Liver (tissue), 9 donors: ENCODE results near the gene KRT28. TPM values are rescaled to one million over a fixed set of nuclear protein-coding genes. Genes with fewer than 3 reads are reported as not detected.

ENCODE experiments used
- DNase-seq: peaks from one replicate; pipeline ENCODE4 v3.0.0-alpha.2; 2017; ENCODE audit warnings: low spot score
- H3K27ac ChIP-seq, 2 donors: one replicate each; pipeline ENCODE4 v1.7.0; 2013; ENCODE audit warnings: inconsistent platforms in 2 of 2, low read length in 2 of 2, control low read depth in 1 of 2, low read depth in 1 of 2, mild to moderate bottlenecking in 1 of 2
- H3K27me3 ChIP-seq, 4 donors: one replicate each; pipeline versions ENCODE4 v1.6.1 to v1.7.0; 2013; ENCODE audit warnings: low read length in 3 of 4, inconsistent platforms in 1 of 4, mild to moderate bottlenecking in 1 of 4, moderate library complexity in 1 of 4; ENCODE audit not compliant: control insufficient read depth in 4 of 4, insufficient read depth in 4 of 4
- H3K36me3 ChIP-seq, 4 donors: one replicate each; pipeline versions ENCODE4 v1.6.1 to v1.7.0; 2013; ENCODE audit warnings: low read length in 3 of 4, mild to moderate bottlenecking in 3 of 4, low read depth in 1 of 4, moderate library complexity in 1 of 4; ENCODE audit not compliant: control insufficient read depth in 4 of 4, insufficient read depth in 3 of 4
- H3K4me1 ChIP-seq, 4 donors: one replicate each; pipeline versions ENCODE4 v1.6.1 to v1.7.0; 2013; ENCODE audit warnings: low read length in 3 of 4, mild to moderate bottlenecking in 3 of 4, moderate library complexity in 1 of 4; ENCODE audit not compliant: control insufficient read depth in 4 of 4, insufficient read depth in 4 of 4
- H3K4me3 ChIP-seq, 3 donors: one replicate each; pipeline versions ENCODE4 v1.6.1 to v1.7.0; 2013; ENCODE audit warnings: low read length in 3 of 3, control low read depth in 1 of 3, low read depth in 1 of 3, mild to moderate bottlenecking in 1 of 3
- H3K9ac ChIP-seq, 2 donors: one replicate each; pipeline ENCODE4 v1.7.0; 2013; ENCODE audit warnings: low read length in 2 of 2, mild to moderate bottlenecking in 2 of 2, moderate library complexity in 2 of 2, control low read depth in 1 of 2, low read depth in 1 of 2
- H3K9me3 ChIP-seq, 4 donors: one replicate each; pipeline versions ENCODE4 v1.6.1 to v1.7.0; 2013; ENCODE audit warnings: low read length in 3 of 4; ENCODE audit not compliant: control insufficient read depth in 4 of 4
- EGR1 ChIP-seq, 2 donors: IDR thresholded peaks; 2 replicates each; pipeline ENCODE4 v1.6.1; 2016 to 2018; ENCODE audit warnings: antibody characterized with exemption in 2 of 2, low read depth in 2 of 2
- FOXA2 ChIP-seq: IDR thresholded peaks from 2 replicates; pipeline ENCODE4 v1.6.1; 2016; ENCODE audit warnings: antibody characterized with exemption
- HNF4A ChIP-seq, 2 donors: conservative IDR thresholded peaks; 2 replicates each; pipeline ENCODE4 v1.6.1; 2016; ENCODE audit warnings: antibody characterized with exemption in 2 of 2, mild to moderate bottlenecking in 2 of 2
- JUND ChIP-seq, 2 donors: IDR thresholded peaks; 2 replicates each; pipeline ENCODE4 v1.6.1; 2016; ENCODE audit warnings: antibody characterized with exemption in 2 of 2
- NR2F2 ChIP-seq: IDR thresholded peaks from 2 replicates; pipeline ENCODE4 v1.6.1; 2016; ENCODE audit warnings: antibody characterized with exemption
- RAD21 ChIP-seq, 2 donors: IDR thresholded peaks; 2 replicates each; pipeline ENCODE4 v1.6.1; 2016; ENCODE audit warnings: antibody characterized with exemption in 2 of 2, mild to moderate bottlenecking in 2 of 2
- RXRA ChIP-seq, 2 donors: IDR thresholded peaks; 2 replicates each; pipeline ENCODE4 v1.6.1; 2017 to 2018; ENCODE audit warnings: antibody characterized with exemption in 2 of 2, mild to moderate bottlenecking in 1 of 2
- TAF1 ChIP-seq: conservative IDR thresholded peaks from 2 replicates; pipeline ENCODE4 v1.6.1; 2016; ENCODE audit warnings: antibody characterized with exemption, mild to moderate bottlenecking
- YY1 ChIP-seq: IDR thresholded peaks from 2 replicates; pipeline ENCODE4 v1.6.1; 2016; ENCODE audit warnings: antibody characterized with exemption, mild to moderate bottlenecking
- WGBS: extraction: QIAGEN DNeasy Blood & Tissue Kit; methylation state at CpG from one replicate; pipeline ENCODE4 v1.1.7; 2013; 5-methylcytosine and 5-hydroxymethylcytosine counted together
- polyA plus RNA-seq, 2 donors: library from polyadenylated mRNA; stranded (reverse) in 1 of 2; unstranded in 1 of 2; fragments of 200-250 nt in 1 of 2; fragments of >200 nt in 1 of 2; fragmentation: Nextera tagmentation in 1 of 2; extraction: Ambion mirVana in 1 of 2; gene quantifications; one replicate each; pipeline versions ENCODE4 v1.2.1 to v1.2.3, GENCODE V29; 2013 to 2015
- total RNA-seq, 2 donors: library from RNA; depleted of rRNA; stranded (reverse); fragments of >200 nt; gene quantifications; one replicate each; pipeline ENCODE4 v1.2.3, GENCODE V29; 2014
- TF ChIP-seq, protein P1 (sequence below): IDR thresholded peaks from 2 replicates; pipeline ENCODE4 v1.6.1; 2016; ENCODE audit warnings: antibody characterized with exemption
- TF ChIP-seq, protein P2 (sequence below): IDR thresholded peaks from 2 replicates; pipeline ENCODE4 v1.6.1; 2016; ENCODE audit warnings: antibody characterized with exemption, mild to moderate bottlenecking
- TF ChIP-seq, protein P3 (sequence below): IDR thresholded peaks from 2 replicates; pipeline ENCODE4 v1.6.1; 2016; ENCODE audit warnings: antibody characterized with exemption
- TF ChIP-seq, protein P4 (sequence below): fragments of 150-350 bp; IDR thresholded peaks from 2 replicates; pipeline ENCODE4 v1.5.1; 2017; ENCODE audit warnings: improper control_type of control experiment, low read depth, low read length; ENCODE audit not compliant: missing input control
- TF ChIP-seq, protein P5 (sequence below): IDR thresholded peaks from 2 replicates; pipeline ENCODE4 v1.6.1; 2016; ENCODE audit warnings: antibody characterized with exemption
- donor health status: healthy.
- donor health status: healthy.
- donor health status: healthy.
- donor health status: healthy.
- donor health status: healthy.

KRT28 gene
- total and polyA plus RNA-seq, 4 donors: not detected

DNA sequence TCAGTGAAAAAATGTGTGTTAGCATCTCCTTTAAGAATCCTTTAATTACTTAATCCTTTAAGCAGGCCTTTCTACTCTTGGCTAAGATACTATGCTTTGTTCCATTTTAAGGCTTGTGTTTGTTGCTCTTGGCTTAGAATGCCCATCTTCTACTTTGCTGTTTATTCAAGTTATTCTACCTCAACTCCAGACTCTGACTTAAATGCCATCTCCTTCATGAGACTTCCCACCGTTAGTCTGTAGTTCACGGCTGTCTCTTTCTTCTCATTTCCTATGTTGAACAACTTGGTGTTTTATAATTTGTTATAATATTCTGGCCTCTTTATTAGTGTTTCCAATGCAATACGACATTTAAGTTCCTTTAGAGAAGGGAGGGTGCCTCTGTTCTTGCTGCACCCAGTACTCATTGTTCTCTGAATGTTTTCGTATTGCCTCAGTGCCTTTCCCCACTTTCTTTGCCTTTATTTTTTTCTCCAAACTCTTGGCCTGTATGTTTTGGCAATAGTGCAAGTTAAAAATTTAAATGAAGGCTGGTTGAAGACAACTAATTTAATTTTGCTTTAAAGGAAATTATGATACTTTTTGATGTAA is 28.8 kb upstream of the KRT28 start:
- H3K27me3 ChIP-seq: no peaks in the 10 kb centered on the region

DNA sequence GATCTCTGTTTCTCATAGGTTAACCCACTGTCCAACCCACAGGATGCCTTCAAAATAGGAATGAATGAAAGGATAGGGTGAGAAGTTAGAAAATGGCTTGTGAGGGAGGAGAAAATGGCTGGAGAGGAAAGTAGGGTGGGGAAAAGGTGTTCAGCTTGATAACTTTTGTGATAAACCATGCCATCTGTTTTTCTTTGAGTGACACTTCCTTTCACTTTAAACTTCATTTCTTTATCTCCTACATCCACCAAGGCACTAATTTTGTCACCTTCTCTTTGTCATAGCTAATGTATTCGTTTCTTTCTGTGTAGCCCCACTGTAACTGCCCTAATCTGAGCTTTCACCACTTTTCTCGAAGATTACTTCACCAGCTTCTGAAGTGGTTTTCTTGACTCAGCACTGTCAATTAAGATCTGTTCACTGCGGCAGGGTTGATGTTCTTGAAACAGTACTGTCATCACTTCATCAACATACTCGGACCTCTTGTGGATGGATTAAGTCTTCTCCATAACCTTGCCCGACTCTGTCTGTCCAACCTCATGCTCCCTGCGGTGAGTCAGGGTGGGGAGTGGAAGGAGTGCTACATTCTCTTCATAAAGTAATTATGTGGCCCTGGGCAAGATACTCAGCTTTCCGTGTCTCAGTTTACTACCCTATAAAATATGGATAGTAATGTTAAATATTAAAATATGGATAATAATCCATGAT is 28.1 kb upstream of the KRT28 start:
- Histone ChIP-seq H3K4me3 (no peak overlapping the region), H3K9ac (no peak overlapping the region), H3K4me1 (no peaks in the 10 kb centered on the region), H3K27ac (no peak overlapping the region), H3K27me3 (no peaks in the 10 kb centered on the region), H3K36me3 (no peaks in the 10 kb centered on the region), H3K9me3 (no peaks in the 10 kb centered on the region)
- TF ChIP-seq RXRA (IDR thresholded peaks at IDR 0.05) (no peak), HNF4A (conservative IDR thresholded peaks at IDR 0.05) (no peak), RAD21 (IDR thresholded peaks at IDR 0.05) (no peak), EGR1 (IDR thresholded peaks at IDR 0.05; ENCODE audit: low read depth in 2 of 2) (no peak), NR2F2 (no peak), TAF1 (no peak), JUND (IDR thresholded peaks at IDR 0.05) (no peak), YY1 (no peak)
- TF ChIP-seq, protein P1, sequence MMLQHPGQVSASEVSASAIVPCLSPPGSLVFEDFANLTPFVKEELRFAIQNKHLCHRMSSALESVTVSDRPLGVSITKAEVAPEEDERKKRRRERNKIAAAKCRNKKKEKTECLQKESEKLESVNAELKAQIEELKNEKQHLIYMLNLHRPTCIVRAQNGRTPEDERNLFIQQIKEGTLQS: no peak
- TF ChIP-seq, protein P2, sequence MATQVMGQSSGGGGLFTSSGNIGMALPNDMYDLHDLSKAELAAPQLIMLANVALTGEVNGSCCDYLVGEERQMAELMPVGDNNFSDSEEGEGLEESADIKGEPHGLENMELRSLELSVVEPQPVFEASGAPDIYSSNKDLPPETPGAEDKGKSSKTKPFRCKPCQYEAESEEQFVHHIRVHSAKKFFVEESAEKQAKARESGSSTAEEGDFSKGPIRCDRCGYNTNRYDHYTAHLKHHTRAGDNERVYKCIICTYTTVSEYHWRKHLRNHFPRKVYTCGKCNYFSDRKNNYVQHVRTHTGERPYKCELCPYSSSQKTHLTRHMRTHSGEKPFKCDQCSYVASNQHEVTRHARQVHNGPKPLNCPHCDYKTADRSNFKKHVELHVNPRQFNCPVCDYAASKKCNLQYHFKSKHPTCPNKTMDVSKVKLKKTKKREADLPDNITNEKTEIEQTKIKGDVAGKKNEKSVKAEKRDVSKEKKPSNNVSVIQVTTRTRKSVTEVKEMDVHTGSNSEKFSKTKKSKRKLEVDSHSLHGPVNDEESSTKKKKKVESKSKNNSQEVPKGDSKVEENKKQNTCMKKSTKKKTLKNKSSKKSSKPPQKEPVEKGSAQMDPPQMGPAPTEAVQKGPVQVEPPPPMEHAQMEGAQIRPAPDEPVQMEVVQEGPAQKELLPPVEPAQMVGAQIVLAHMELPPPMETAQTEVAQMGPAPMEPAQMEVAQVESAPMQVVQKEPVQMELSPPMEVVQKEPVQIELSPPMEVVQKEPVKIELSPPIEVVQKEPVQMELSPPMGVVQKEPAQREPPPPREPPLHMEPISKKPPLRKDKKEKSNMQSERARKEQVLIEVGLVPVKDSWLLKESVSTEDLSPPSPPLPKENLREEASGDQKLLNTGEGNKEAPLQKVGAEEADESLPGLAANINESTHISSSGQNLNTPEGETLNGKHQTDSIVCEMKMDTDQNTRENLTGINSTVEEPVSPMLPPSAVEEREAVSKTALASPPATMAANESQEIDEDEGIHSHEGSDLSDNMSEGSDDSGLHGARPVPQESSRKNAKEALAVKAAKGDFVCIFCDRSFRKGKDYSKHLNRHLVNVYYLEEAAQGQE: no peak
- TF ChIP-seq, protein P3, sequence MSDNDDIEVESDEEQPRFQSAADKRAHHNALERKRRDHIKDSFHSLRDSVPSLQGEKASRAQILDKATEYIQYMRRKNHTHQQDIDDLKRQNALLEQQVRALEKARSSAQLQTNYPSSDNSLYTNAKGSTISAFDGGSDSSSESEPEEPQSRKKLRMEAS: no peak
- TF ChIP-seq, protein P4, sequence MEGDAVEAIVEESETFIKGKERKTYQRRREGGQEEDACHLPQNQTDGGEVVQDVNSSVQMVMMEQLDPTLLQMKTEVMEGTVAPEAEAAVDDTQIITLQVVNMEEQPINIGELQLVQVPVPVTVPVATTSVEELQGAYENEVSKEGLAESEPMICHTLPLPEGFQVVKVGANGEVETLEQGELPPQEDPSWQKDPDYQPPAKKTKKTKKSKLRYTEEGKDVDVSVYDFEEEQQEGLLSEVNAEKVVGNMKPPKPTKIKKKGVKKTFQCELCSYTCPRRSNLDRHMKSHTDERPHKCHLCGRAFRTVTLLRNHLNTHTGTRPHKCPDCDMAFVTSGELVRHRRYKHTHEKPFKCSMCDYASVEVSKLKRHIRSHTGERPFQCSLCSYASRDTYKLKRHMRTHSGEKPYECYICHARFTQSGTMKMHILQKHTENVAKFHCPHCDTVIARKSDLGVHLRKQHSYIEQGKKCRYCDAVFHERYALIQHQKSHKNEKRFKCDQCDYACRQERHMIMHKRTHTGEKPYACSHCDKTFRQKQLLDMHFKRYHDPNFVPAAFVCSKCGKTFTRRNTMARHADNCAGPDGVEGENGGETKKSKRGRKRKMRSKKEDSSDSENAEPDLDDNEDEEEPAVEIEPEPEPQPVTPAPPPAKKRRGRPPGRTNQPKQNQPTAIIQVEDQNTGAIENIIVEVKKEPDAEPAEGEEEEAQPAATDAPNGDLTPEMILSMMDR: no peak
- 87% methylated on average over 7 of the region's 7 CpGs for WGBS
- no peak for DNase-seq

More for the DNA sequence above, 28.8 kb upstream of the KRT28 start:
- H3K27ac ChIP-seq: no peak overlapping the region
- TF ChIP-seq, protein P5, sequence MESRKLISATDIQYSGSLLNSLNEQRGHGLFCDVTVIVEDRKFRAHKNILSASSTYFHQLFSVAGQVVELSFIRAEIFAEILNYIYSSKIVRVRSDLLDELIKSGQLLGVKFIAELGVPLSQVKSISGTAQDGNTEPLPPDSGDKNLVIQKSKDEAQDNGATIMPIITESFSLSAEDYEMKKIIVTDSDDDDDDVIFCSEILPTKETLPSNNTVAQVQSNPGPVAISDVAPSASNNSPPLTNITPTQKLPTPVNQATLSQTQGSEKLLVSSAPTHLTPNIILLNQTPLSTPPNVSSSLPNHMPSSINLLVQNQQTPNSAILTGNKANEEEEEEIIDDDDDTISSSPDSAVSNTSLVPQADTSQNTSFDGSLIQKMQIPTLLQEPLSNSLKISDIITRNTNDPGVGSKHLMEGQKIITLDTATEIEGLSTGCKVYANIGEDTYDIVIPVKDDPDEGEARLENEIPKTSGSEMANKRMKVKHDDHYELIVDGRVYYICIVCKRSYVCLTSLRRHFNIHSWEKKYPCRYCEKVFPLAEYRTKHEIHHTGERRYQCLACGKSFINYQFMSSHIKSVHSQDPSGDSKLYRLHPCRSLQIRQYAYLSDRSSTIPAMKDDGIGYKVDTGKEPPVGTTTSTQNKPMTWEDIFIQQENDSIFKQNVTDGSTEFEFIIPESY: no peak
- TF ChIP-seq HNF4A (conservative IDR thresholded peaks at IDR 0.05): no peak
- no peak for TF ChIP-seq FOXA2
- no peak for TF ChIP-seq JUND (IDR thresholded peaks at IDR 0.05)
- TF ChIP-seq, protein P4: no peak
- TF ChIP-seq NR2F2: no peak
- no peaks in the 10 kb centered on the region for H3K9me3 ChIP-seq
- no peaks in the 10 kb centered on the region for H3K36me3 ChIP-seq
- H3K9ac ChIP-seq: no peak overlapping the region
- WGBS: 93% methylated on average over 4 of the region's 4 CpGs
- no peak overlapping the region for H3K4me3 ChIP-seq
- no peaks in the 10 kb centered on the region for H3K4me1 ChIP-seq
- DNase-seq: no peak
